K562 (cell line): ENCODE results near the gene MEIKIN. TPM values are rescaled to one million over a fixed set of nuclear protein-coding genes. Genes with fewer than 3 reads are reported as not detected.
A peak's percentile ranks its signal among the peaks of the same experiment; 100 is the strongest.

Experiments used
- CBFA2T3 ChIP-seq: fragments of 450-650 bp; IDR thresholded peaks from 2 replicates; pipeline ENCODE4 v1.6.1; 2017
- CBX3 ChIP-seq, 2 experiments: IDR thresholded peaks; 1 replicate in 1 of 2; 2 replicates in 1 of 2; pipeline ENCODE4 v1.6.1; 2012; ENCODE audit warnings: inconsistent platforms in 2 of 2, low read length in 2 of 2, borderline replicate concordance in 1 of 2, control low read depth in 1 of 2
- CHAMP1 ChIP-seq: fragments of 450-650 bp; IDR thresholded peaks from 2 replicates; pipeline ENCODE4 v1.6.1; 2016; ENCODE audit warnings: mild to moderate bottlenecking
- E2F3 ChIP-seq: fragments of 250-450 bp; sonication (Bioruptor Pico); IDR thresholded peaks from 2 replicates; pipeline ENCODE4 v1.4.0; 2020; ENCODE audit warnings: mild to moderate bottlenecking
- JUNB ChIP-seq: fragments of 450-650 bp; formaldehyde crosslinking; conservative IDR thresholded peaks from 2 replicates; pipeline ENCODE4 v1.4.0; 2020; ENCODE audit warnings: mild to moderate bottlenecking
- KAT2B ChIP-seq: IDR thresholded peaks from one replicate; pipeline ENCODE4 v1.6.1; 2012; ENCODE audit warnings: low read depth, mild to moderate bottlenecking, control low read depth, inconsistent platforms, low read length, moderate library complexity
- KDM1A ChIP-seq, 2 experiments: fragments of 450-650 bp; IDR thresholded peaks; 2 replicates each; pipeline ENCODE4 v1.6.1; 2016; ENCODE audit warnings: mild to moderate bottlenecking in 2 of 2
- MYBL2 ChIP-seq, 2 experiments: fragments of 450-650 bp in 1 of 2; sonication (generic) in 1 of 2; formaldehyde crosslinking in 1 of 2; IDR thresholded peaks; 2 replicates each; pipeline versions ENCODE4 v1.6.1 to v1.8.1; 2017 to 2022; ENCODE audit warnings: borderline replicate concordance in 1 of 2, inconsistent platforms in 1 of 2, low read depth in 1 of 2, mild to moderate bottlenecking in 1 of 2, missing genetic modification reagents in 1 of 2, moderate library complexity in 1 of 2
- PKNOX1 ChIP-seq: fragments of 450-650 bp; IDR thresholded peaks from 2 replicates; pipeline ENCODE4 v1.6.1; 2016
- SMARCB1 ChIP-seq: IDR thresholded peaks from 2 replicates; pipeline ENCODE4 v1.6.1; 2011; ENCODE audit warnings: improper control_type of control experiment, low read depth; ENCODE audit not compliant: insufficient read length
- SMARCC2 ChIP-seq: fragments of 450-650 bp; IDR thresholded peaks from 2 replicates; pipeline ENCODE4 v1.6.1; 2017; ENCODE audit warnings: antibody characterized with exemption, moderate library complexity, mild to moderate bottlenecking, low read depth
- SMARCE1 ChIP-seq: fragments of 450-650 bp; IDR thresholded peaks from 2 replicates; pipeline ENCODE4 v1.7.1; 2016; ENCODE audit warnings: mild to moderate bottlenecking
- SRSF9 ChIP-seq: fragments of 200-400 bp; formaldehyde crosslinking; IDR thresholded peaks from 2 replicates; pipeline ENCODE4 v1.6.1; 2017; ENCODE audit warnings: low read depth, low read length, borderline replicate concordance
- TGIF2 ChIP-seq: sonication (generic); formaldehyde crosslinking; IDR thresholded peaks from 2 replicates; pipeline ENCODE4 v1.8.1; 2022; ENCODE audit warnings: mild to moderate bottlenecking, missing genetic modification reagents, moderate library complexity
- polyA plus RNA-seq, 8 experiments: library from polyadenylated mRNA; depleted of rRNA in 4 of 8; stranded (reverse) in 5 of 8; unstranded in 3 of 8; fragments of >200 nt; fragmentation: Nextera tagmentation in 2 of 8; fragmentation: Illumina TruSeq in 1 of 8; extraction: Ambion mirVana in 2 of 8; extraction: Trizol in 1 of 8; gene quantifications; 2 replicates each; pipeline versions ENCODE4 v1.2.1 to v1.2.3, GENCODE V29; 2011 to 2014; ENCODE audit warnings: inconsistent platforms in 1 of 8, missing spikeins in 1 of 8
- total RNA-seq, 7 experiments: library from RNA; depleted of rRNA in 6 of 7; stranded (reverse); fragments of >200 nt in 6 of 7; fragmentation: Illumina TruSeq in 2 of 7; extraction: Trizol in 2 of 7; gene quantifications; 2 replicates each; pipeline versions ENCODE4 v1.2.1 to v1.2.3, GENCODE V29; 2011 to 2021; ENCODE audit warnings: low replicate concordance in 1 of 7
- TF ChIP-seq, protein P1 (sequence below): fragments of 250-450 bp; sonication (Bioruptor Pico); IDR thresholded peaks from 2 replicates; pipeline ENCODE4 v1.4.0; 2020
- TF ChIP-seq, protein P2 (sequence below): fragments of 450-650 bp; IDR thresholded peaks from 2 replicates; pipeline ENCODE4 v1.7.0; 2016; ENCODE audit warnings: borderline replicate concordance

MEIKIN gene
- total and polyA plus RNA-seq, 9 of the 15 experiments (the other 6 are each of a cell fraction or from before 2014, with no cell fraction given), result 0.18 TPM; not detected in 8

- TF ChIP-seq, protein P1, sequence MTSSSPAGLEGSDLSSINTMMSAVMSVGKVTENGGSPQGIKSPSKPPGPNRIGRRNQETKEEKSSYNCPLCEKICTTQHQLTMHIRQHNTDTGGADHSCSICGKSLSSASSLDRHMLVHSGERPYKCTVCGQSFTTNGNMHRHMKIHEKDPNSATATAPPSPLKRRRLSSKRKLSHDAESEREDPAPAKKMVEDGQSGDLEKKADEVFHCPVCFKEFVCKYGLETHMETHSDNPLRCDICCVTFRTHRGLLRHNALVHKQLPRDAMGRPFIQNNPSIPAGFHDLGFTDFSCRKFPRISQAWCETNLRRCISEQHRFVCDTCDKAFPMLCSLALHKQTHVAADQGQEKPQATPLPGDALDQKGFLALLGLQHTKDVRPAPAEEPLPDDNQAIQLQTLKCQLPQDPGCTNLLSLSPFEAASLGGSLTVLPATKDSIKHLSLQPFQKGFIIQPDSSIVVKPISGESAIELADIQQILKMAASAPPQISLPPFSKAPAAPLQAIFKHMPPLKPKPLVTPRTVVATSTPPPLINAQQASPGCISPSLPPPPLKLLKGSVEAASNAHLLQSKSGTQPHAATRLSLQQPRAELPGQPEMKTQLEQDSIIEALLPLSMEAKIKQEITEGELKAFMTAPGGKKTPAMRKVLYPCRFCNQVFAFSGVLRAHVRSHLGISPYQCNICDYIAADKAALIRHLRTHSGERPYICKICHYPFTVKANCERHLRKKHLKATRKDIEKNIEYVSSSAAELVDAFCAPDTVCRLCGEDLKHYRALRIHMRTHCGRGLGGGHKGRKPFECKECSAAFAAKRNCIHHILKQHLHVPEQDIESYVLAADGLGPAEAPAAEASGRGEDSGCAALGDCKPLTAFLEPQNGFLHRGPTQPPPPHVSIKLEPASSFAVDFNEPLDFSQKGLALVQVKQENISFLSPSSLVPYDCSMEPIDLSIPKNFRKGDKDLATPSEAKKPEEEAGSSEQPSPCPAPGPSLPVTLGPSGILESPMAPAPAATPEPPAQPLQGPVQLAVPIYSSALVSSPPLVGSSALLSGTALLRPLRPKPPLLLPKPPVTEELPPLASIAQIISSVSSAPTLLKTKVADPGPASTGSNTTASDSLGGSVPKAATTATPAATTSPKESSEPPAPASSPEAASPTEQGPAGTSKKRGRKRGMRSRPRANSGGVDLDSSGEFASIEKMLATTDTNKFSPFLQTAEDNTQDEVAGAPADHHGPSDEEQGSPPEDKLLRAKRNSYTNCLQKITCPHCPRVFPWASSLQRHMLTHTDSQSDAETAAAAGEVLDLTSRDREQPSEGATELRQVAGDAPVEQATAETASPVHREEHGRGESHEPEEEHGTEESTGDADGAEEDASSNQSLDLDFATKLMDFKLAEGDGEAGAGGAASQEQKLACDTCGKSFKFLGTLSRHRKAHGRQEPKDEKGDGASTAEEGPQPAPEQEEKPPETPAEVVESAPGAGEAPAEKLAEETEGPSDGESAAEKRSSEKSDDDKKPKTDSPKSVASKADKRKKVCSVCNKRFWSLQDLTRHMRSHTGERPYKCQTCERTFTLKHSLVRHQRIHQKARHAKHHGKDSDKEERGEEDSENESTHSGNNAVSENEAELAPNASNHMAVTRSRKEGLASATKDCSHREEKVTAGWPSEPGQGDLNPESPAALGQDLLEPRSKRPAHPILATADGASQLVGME, result no peak
- TF ChIP-seq TGIF2 (CRISPR knock-in tag), result no peak
- no peak for TF ChIP-seq MYBL2 (IDR thresholded peaks at IDR 0.05; ENCODE audit: low read depth)
- TF ChIP-seq MYBL2 (CRISPR knock-in tag; IDR thresholded peaks at IDR 0.05; ENCODE audit: borderline replicate concordance), result no peak
- TF ChIP-seq SMARCC2, result peak; percentile 51; the same call in 1 of the 2 replicates
- TF ChIP-seq SMARCE1, result peak; percentile 68
- TF ChIP-seq CHAMP1, result no peak
- TF ChIP-seq SMARCB1, result no peak
- TF ChIP-seq SRSF9, result no peak
- TF ChIP-seq CBFA2T3, result peak; percentile 59
- peak in 1 of 2 experiments; percentile 80; a peak in 1 of 3 replicates for TF ChIP-seq CBX3 (IDR thresholded peaks at IDR 0.05; ENCODE audit: borderline replicate concordance in 1 of 2, low read length in 2 of 2)
- no peak for TF ChIP-seq PKNOX1
- no peak for TF ChIP-seq KDM1A (IDR thresholded peaks at IDR 0.05)
- no peak for TF ChIP-seq KAT2B
- TF ChIP-seq, protein P2, sequence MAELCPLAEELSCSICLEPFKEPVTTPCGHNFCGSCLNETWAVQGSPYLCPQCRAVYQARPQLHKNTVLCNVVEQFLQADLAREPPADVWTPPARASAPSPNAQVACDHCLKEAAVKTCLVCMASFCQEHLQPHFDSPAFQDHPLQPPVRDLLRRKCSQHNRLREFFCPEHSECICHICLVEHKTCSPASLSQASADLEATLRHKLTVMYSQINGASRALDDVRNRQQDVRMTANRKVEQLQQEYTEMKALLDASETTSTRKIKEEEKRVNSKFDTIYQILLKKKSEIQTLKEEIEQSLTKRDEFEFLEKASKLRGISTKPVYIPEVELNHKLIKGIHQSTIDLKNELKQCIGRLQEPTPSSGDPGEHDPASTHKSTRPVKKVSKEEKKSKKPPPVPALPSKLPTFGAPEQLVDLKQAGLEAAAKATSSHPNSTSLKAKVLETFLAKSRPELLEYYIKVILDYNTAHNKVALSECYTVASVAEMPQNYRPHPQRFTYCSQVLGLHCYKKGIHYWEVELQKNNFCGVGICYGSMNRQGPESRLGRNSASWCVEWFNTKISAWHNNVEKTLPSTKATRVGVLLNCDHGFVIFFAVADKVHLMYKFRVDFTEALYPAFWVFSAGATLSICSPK, result no peak
- no peak for TF ChIP-seq JUNB
- no peak for TF ChIP-seq E2F3
Measured at GRCh38 chr5:131814990-131815389, 130.5 kb downstream of the MEIKIN start (continued).
